Right renal pelvis (tissue), 4 donors: ENCODE results near the gene ESPNL. TPM values are rescaled to one million over a fixed set of nuclear protein-coding genes. Genes with fewer than 3 reads are reported as not detected.

ENCODE experiments used
- DNase-seq, 4 donors: peaks; one replicate each; pipeline ENCODE4 v3.0.0-alpha.2; 2013; ENCODE audit warnings: low read depth in 4 of 4, low spot score in 3 of 4, missing footprints in 1 of 4
- polyA plus RNA-seq, 4 donors: library from polyadenylated mRNA; unstranded; fragments of 120-200 nt; gene quantifications; one replicate each; pipeline ENCODE4 v1.2.1, GENCODE V29; 2013; ENCODE audit not compliant: insufficient read length in 4 of 4

ESPNL gene
- polyA plus RNA-seq, 4 donors, result 0.53 to 2.3 (median 1.6) TPM

GRCh38 chr2:238139196-238140039 is 39.3 kb downstream of the ESPNL start:
- DNase-seq, result no peak

- DNase-seq, result no peak
These were observed 39.9 kb downstream of the ESPNL start for GRCh38 chr2:238140040-238140439.

- no peak for DNase-seq
These were observed 40.8 kb downstream of the ESPNL start for GRCh38 chr2:238140721-238141540.

GRCh38 chr2:238141541-238142318 is 41.6 kb downstream of the ESPNL start:
- no peak for DNase-seq

- DNase-seq, result no peak
These were observed 42.5 kb downstream of the ESPNL start for GRCh38 chr2:238142382-238143205.

- no peak for DNase-seq
These were observed 43.3 kb downstream of the ESPNL start for GRCh38 chr2:238143239-238143951.

GRCh38 chr2:238144262-238144661 is 44.1 kb downstream of the ESPNL start:
- no peak for DNase-seq

GRCh38 chr2:238145046-238145445 is 44.9 kb downstream of the ESPNL start:
- no peak for DNase-seq

- no peak for DNase-seq
These were observed 45.7 kb downstream of the ESPNL start for GRCh38 chr2:238145851-238146250.

- no peak for DNase-seq
These were observed 46.9 kb downstream of the ESPNL start for GRCh38 chr2:238146884-238147544.

- DNase-seq, result no peak
These were observed 48.8 kb downstream of the ESPNL start for GRCh38 chr2:238148981-238149380.

- no peak for DNase-seq
These were observed 49.9 kb downstream of the ESPNL start for GRCh38 chr2:238149841-238150572.

- no peak for DNase-seq
These were observed 50.5 kb downstream of the ESPNL start for GRCh38 chr2:238150686-238151085.

- DNase-seq, result no peak
These were observed 51.1 kb downstream of the ESPNL start for GRCh38 chr2:238151205-238151604.

- DNase-seq, result no peak
These were observed 51.6 kb downstream of the ESPNL start for GRCh38 chr2:238151628-238152235.

- no peak for DNase-seq
These were observed 52.9 kb downstream of the ESPNL start for GRCh38 chr2:238152771-238153688.

- no peak for DNase-seq
These were observed 54.4 kb downstream of the ESPNL start for GRCh38 chr2:238154570-238154969.
